Kidney glomerular epithelial cell (primary cell): ENCODE measurements around the gene TAOK2.

Source experiments
- DNase-seq: peaks from one replicate; lab custom pipeline; 2025; lab: John Stamatoyannopoulos, UW

TAOK2 gene

GRCh38 chr16:29963021-29963743, 10.5 kb upstream of the TAOK2 start:
- DNase-seq, result no peak

GRCh38 chr16:29968205-29968604, 5.5 kb upstream of the TAOK2 start:
- DNase-seq, result no peak

GRCh38 chr16:29971304-29971703, 2.4 kb upstream of the TAOK2 start:
- DNase-seq, result no peak

GRCh38 chr16:29972500-29972899, 1.2 kb upstream of the TAOK2 start:
- no peak for DNase-seq

- no peak for DNase-seq
Observed at GRCh38 chr16:29972992-29973383, 680 bp upstream of the TAOK2 start.

GRCh38 chr16:29974291-29975133, 844 bp downstream of the TAOK2 start:
- no peak for DNase-seq

- no peak for DNase-seq
Observed at GRCh38 chr16:29975134-29975538, 1.5 kb downstream of the TAOK2 start.

GRCh38 chr16:29975811-29976511, 2.3 kb downstream of the TAOK2 start:
- no peak for DNase-seq

GRCh38 chr16:29977063-29977825, 3.6 kb downstream of the TAOK2 start:
- no peak for DNase-seq

GRCh38 chr16:29978081-29978480, 4.4 kb downstream of the TAOK2 start:
- DNase-seq, result no peak

GRCh38 chr16:29978564-29979270, 5.0 kb downstream of the TAOK2 start:
- no peak for DNase-seq

- no peak for DNase-seq
Observed at GRCh38 chr16:29982560-29983419, 9.1 kb downstream of the TAOK2 start.

- no peak for DNase-seq
Observed at GRCh38 chr16:29983420-29984136, 9.9 kb downstream of the TAOK2 start.

- DNase-seq, result no peak
Observed at GRCh38 chr16:29984137-29984763, 10.6 kb downstream of the TAOK2 start.

GRCh38 chr16:29984764-29985147, 11.1 kb downstream of the TAOK2 start:
- DNase-seq, result no peak

GRCh38 chr16:29985271-29985811, 11.7 kb downstream of the TAOK2 start:
- DNase-seq, result no peak

GRCh38 chr16:29986231-29986630, 12.6 kb downstream of the TAOK2 start:
- DNase-seq, result no peak

- no peak for DNase-seq
Observed at GRCh38 chr16:29986931-29987330, 13.3 kb downstream of the TAOK2 start.
